Measurements from ENCODE around the gene MUTYH.
A peak's percentile ranks its signal among the peaks of the same experiment; 100 is the strongest.

The MUTYH gene

GRCh38 chr1:45335855-45336324 lies 4.3 kb downstream of the MUTYH start:
- Histone ChIP-seq H3K4me1 (ENCODE audit: control insufficient read depth in 2 of 2, insufficient read depth in 2 of 2, low read length in 2 of 2) (peaks cover 30 to 38% of the 10 kb centered on the region in 2 donors), H3K9ac (ENCODE audit: low read depth in 1 of 2, low read length in 2 of 2) (no peak overlapping the region), H3K27ac (ENCODE audit: low read depth in 2 of 2, low read length in 2 of 2) (peak overlapping the region; percentile 80 to 86), H3K4me3 (ENCODE audit: low read length in 2 of 2) (peak overlapping the region in 1 of 2 donors; percentile 58), H3K36me3 (ENCODE audit: control insufficient read depth in 2 of 2, insufficient read depth in 2 of 2, low read length in 2 of 2) (peaks cover 14 to 31% of the 10 kb centered on the region in 2 donors), H3K27me3 (ENCODE audit: control insufficient read depth in 2 of 2, insufficient read depth in 2 of 2, low read length in 2 of 2) (no peaks in the 10 kb centered on the region), H3K9me3 (ENCODE audit: control insufficient read depth in 2 of 2, low read length in 2 of 2) (no peaks in the 10 kb centered on the region)

GRCh38 chr1:45334308-45335245 lies 5.7 kb downstream of the MUTYH start:
- Histone ChIP-seq H3K4me3 (ENCODE audit: low read length in 2 of 2) (peak overlapping the region in 1 of 2 donors; percentile 58), H3K4me1 (ENCODE audit: control insufficient read depth in 2 of 2, insufficient read depth in 2 of 2, low read length in 2 of 2) (peaks cover 25 to 34% of the 10 kb centered on the region in 2 donors), H3K9ac (ENCODE audit: low read depth in 1 of 2, low read length in 2 of 2) (peak overlapping the region in 1 of 2 donors; percentile 60), H3K36me3 (ENCODE audit: control insufficient read depth in 2 of 2, insufficient read depth in 2 of 2, low read length in 2 of 2) (peaks cover 14 to 37% of the 10 kb centered on the region in 2 donors), H3K27me3 (ENCODE audit: control insufficient read depth in 2 of 2, insufficient read depth in 2 of 2, low read length in 2 of 2) (no peaks in the 10 kb centered on the region), H3K9me3 (ENCODE audit: control insufficient read depth in 2 of 2, low read length in 2 of 2) (no peaks in the 10 kb centered on the region), H3K27ac (ENCODE audit: low read depth in 2 of 2, low read length in 2 of 2) (peak overlapping the region; percentile 80 to 86)

GRCh38 chr1:45332346-45332720 lies 7.9 kb downstream of the MUTYH start:
- H3K36me3 ChIP-seq (ENCODE audit: control insufficient read depth in 2 of 2, insufficient read depth in 2 of 2, low read length in 2 of 2), result peaks cover 14 to 40% of the 10 kb centered on the region in 2 donors
- no peaks in the 10 kb centered on the region for H3K9me3 ChIP-seq (ENCODE audit: control insufficient read depth in 2 of 2, low read length in 2 of 2)
- peaks cover 27 to 43% of the 10 kb centered on the region in 2 donors for H3K4me1 ChIP-seq (ENCODE audit: control insufficient read depth in 2 of 2, insufficient read depth in 2 of 2, low read length in 2 of 2)
- H3K27me3 ChIP-seq (ENCODE audit: control insufficient read depth in 2 of 2, insufficient read depth in 2 of 2, low read length in 2 of 2), result no peaks in the 10 kb centered on the region
- H3K4me3 ChIP-seq (ENCODE audit: low read length in 2 of 2), result no peak overlapping the region
- no peak overlapping the region for H3K9ac ChIP-seq (ENCODE audit: low read depth in 1 of 2, low read length in 2 of 2)
- H3K27ac ChIP-seq (ENCODE audit: low read depth in 2 of 2, low read length in 2 of 2), result no peak overlapping the region

GRCh38 chr1:45331436-45332345 lies 8.5 kb downstream of the MUTYH start:
- Histone ChIP-seq H3K27ac (ENCODE audit: low read depth in 2 of 2, low read length in 2 of 2) (peak overlapping the region in 1 of 2 donors; percentile 44), H3K27me3 (ENCODE audit: control insufficient read depth in 2 of 2, insufficient read depth in 2 of 2, low read length in 2 of 2) (no peaks in the 10 kb centered on the region), H3K4me3 (ENCODE audit: low read length in 2 of 2) (no peak overlapping the region), H3K36me3 (ENCODE audit: control insufficient read depth in 2 of 2, insufficient read depth in 2 of 2, low read length in 2 of 2) (peaks cover 14 to 40% of the 10 kb centered on the region in 2 donors), H3K9me3 (ENCODE audit: control insufficient read depth in 2 of 2, low read length in 2 of 2) (no peaks in the 10 kb centered on the region), H3K4me1 (ENCODE audit: control insufficient read depth in 2 of 2, insufficient read depth in 2 of 2, low read length in 2 of 2) (peaks cover 31 to 46% of the 10 kb centered on the region in 2 donors), H3K9ac (ENCODE audit: low read depth in 1 of 2, low read length in 2 of 2) (no peak overlapping the region)

GRCh38 chr1:45329445-45329844 lies 10.8 kb downstream of the MUTYH start:
- Histone ChIP-seq H3K9ac (ENCODE audit: low read depth in 1 of 2, low read length in 2 of 2) (no peak overlapping the region), H3K36me3 (ENCODE audit: control insufficient read depth in 2 of 2, insufficient read depth in 2 of 2, low read length in 2 of 2) (peaks cover 14 to 40% of the 10 kb centered on the region in 2 donors), H3K4me1 (ENCODE audit: control insufficient read depth in 2 of 2, insufficient read depth in 2 of 2, low read length in 2 of 2) (peaks cover 23 to 38% of the 10 kb centered on the region in 2 donors)

GRCh38 chr1:45328680-45329079 lies 11.6 kb downstream of the MUTYH start:
- Histone ChIP-seq H3K27ac (ENCODE audit: low read depth in 2 of 2, low read length in 2 of 2) (no peak overlapping the region), H3K4me3 (ENCODE audit: low read length in 2 of 2) (peak overlapping the region in 1 of 2 donors; percentile 4), H3K36me3 (ENCODE audit: control insufficient read depth in 2 of 2, insufficient read depth in 2 of 2, low read length in 2 of 2) (peaks cover 14 to 35% of the 10 kb centered on the region in 2 donors), H3K9me3 (ENCODE audit: control insufficient read depth in 2 of 2, low read length in 2 of 2) (no peaks in the 10 kb centered on the region), H3K4me1 (ENCODE audit: control insufficient read depth in 2 of 2, insufficient read depth in 2 of 2, low read length in 2 of 2) (peaks cover 20 to 32% of the 10 kb centered on the region in 2 donors), H3K27me3 (ENCODE audit: control insufficient read depth in 2 of 2, insufficient read depth in 2 of 2, low read length in 2 of 2) (no peaks in the 10 kb centered on the region), H3K9ac (ENCODE audit: low read depth in 1 of 2, low read length in 2 of 2) (peak overlapping the region in 1 of 2 donors; percentile 42)

More at GRCh38 chr1:45329445-45329844, 10.8 kb downstream of the MUTYH start:
- no peaks in the 10 kb centered on the region for H3K9me3 ChIP-seq (ENCODE audit: control insufficient read depth in 2 of 2, low read length in 2 of 2)
- H3K27me3 ChIP-seq (ENCODE audit: control insufficient read depth in 2 of 2, insufficient read depth in 2 of 2, low read length in 2 of 2), result no peaks in the 10 kb centered on the region
- no peak overlapping the region for H3K27ac ChIP-seq (ENCODE audit: low read depth in 2 of 2, low read length in 2 of 2)
- no peak overlapping the region for H3K4me3 ChIP-seq (ENCODE audit: low read length in 2 of 2)

- H3K9ac ChIP-seq (ENCODE audit: low read depth in 1 of 2, low read length in 2 of 2), result peak overlapping the region in 1 of 2 donors; percentile 73
- peaks cover 14 to 27% of the 10 kb centered on the region in 2 donors for H3K36me3 ChIP-seq (ENCODE audit: control insufficient read depth in 2 of 2, insufficient read depth in 2 of 2, low read length in 2 of 2)
- peaks cover 20 to 32% of the 10 kb centered on the region in 2 donors for H3K4me1 ChIP-seq (ENCODE audit: control insufficient read depth in 2 of 2, insufficient read depth in 2 of 2, low read length in 2 of 2)
- no peaks in the 10 kb centered on the region for H3K27me3 ChIP-seq (ENCODE audit: control insufficient read depth in 2 of 2, insufficient read depth in 2 of 2, low read length in 2 of 2)
- no peaks in the 10 kb centered on the region for H3K9me3 ChIP-seq (ENCODE audit: control insufficient read depth in 2 of 2, low read length in 2 of 2)
- H3K27ac ChIP-seq (ENCODE audit: low read depth in 2 of 2, low read length in 2 of 2), result no peak overlapping the region
- peak overlapping the region; percentile 75 to 81 for H3K4me3 ChIP-seq (ENCODE audit: low read length in 2 of 2)
These were observed 12.4 kb downstream of the MUTYH start for GRCh38 chr1:45327644-45328515.

GRCh38 chr1:45326627-45327623 lies 13.3 kb downstream of the MUTYH start, which contains the start of gene HPDL:
Gene HPDL, plus strand, starts transcription at chr1:45326895. Its CDS starts 254 bp downstream, at chr1:45327149.
- Histone ChIP-seq H3K4me3 (ENCODE audit: low read length in 2 of 2) (peak within 1 kb of the TSS; percentile 75 to 81), H3K36me3 (ENCODE audit: control insufficient read depth in 2 of 2, insufficient read depth in 2 of 2, low read length in 2 of 2) (peaks cover 8 to 17% of the 10 kb centered on the region in 2 donors), H3K27ac (ENCODE audit: low read depth in 2 of 2, low read length in 2 of 2) (no peak within 1 kb of the TSS), H3K4me1 (ENCODE audit: control insufficient read depth in 2 of 2, insufficient read depth in 2 of 2, low read length in 2 of 2) (peaks cover 20 to 32% of the 10 kb centered on the region in 2 donors), H3K27me3 (ENCODE audit: control insufficient read depth in 2 of 2, insufficient read depth in 2 of 2, low read length in 2 of 2) (no peaks in the 10 kb centered on the region), H3K9ac (ENCODE audit: low read depth in 1 of 2, low read length in 2 of 2) (peak within 1 kb of the TSS; percentile 63 to 73), H3K9me3 (ENCODE audit: control insufficient read depth in 2 of 2, low read length in 2 of 2) (no peaks in the 10 kb centered on the region)
